GM11168 (cell line): ENCODE results near the gene LMBRD1.

Experiments
- in situ Hi-C: fragments of 300-500 bp; cut with MboI; formaldehyde crosslinking; loops from one replicate; pipeline ENCODE4 v1.12.0; 2022; ENCODE audit warnings: low sequenced_read_pairs; ENCODE audit not compliant: unreplicated experiment

LMBRD1 gene

DNA sequence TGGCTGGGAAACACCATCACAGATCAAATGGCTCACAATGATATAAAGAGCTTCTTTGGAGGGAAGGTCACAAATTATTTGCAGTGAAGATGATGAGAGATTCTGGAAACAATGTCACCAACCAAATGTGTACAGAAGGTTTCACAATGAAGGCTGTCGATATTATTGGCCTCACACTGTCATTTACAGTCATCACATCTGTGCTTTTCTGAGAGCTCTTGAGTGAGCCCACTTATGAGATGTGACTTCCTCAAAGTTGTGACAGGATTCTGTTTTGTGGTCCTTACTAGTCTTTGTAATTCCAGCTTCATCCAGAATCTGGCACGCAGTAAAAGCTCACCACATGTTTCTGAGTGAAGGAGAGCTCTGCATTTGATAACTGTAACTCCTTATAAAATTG is 133.6 kb downstream of the LMBRD1 start:
- in situ Hi-C loops = no loop called here

DNA sequence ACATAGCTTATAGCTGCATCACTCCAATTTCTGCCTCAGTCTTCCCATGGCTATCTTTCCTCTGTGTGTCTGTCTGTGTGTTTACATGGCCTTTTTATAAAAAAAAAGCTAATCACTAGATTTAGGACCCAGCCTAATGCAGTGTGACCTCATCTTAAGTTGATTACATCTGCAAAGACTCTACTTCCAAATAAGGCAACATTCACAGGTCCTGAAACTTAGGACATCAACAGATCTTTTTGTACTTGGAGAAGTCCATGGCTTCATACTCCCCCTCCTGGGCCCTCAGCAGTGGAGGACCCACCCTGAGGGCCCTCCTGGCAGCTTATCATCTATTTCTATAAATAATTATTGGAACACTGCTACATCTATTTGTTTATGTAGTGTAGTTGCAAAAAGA is 146.1 kb downstream of the LMBRD1 start:
- in situ Hi-C loops = no loop called here

DNA sequence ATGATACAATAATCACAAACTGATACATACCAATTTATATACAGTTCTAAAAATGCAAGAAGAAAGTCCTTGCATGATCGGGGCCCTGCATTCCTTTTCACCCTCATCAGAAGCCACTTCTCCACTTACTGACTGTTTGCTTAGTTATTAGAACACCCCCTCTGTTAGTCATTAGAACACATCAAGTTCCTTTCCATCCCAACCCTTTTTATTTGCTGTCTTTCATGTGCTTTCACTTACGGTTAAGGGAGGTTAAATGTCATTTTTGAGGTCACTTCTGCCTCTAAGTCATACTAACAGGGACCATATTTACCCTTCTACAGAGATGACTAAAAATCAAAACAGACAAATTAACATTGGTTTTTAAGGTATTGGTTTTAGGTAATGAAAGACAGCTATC is 149.1 kb downstream of the LMBRD1 start:
- in situ Hi-C loops = no loop called here

DNA sequence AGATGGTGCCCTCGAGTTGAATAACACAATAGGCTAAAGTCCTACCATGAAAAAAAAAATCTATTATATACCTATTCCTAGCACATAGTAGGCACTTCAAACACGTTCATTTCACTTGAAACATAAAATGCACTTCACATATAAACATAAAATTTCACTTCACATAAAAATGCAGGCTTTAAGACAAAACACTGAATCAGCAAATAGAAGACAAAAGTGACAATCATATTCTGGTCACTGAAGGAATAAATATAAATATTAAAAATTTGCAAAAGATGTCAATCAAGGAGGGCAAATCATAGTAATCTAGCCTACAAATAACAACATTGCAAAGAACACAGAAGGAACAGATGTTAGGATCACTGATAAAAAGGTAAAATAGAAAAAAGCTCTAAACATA is 153.1 kb downstream of the LMBRD1 start:
- in situ Hi-C loops = no loop called here

DNA sequence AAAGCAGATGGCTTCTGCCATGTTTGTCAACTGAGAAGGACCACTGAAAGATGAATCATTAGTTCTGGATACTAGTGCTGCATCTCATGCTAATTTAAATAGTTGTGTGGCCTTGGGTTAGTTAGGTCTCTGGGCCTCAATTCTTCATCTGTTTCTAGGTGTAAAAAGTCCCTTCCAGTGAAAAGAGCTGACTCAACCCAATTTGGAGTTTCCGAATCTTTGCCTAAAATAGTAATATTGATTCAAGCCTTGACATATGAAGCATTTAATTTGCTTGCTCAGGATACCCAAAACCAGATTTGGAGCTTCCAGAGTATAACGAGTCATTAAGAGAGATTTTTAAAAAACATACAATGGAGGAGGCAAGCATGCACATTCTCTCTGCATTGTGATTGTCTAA is 163.9 kb downstream of the LMBRD1 start:
- in situ Hi-C loops = no loop called here

DNA sequence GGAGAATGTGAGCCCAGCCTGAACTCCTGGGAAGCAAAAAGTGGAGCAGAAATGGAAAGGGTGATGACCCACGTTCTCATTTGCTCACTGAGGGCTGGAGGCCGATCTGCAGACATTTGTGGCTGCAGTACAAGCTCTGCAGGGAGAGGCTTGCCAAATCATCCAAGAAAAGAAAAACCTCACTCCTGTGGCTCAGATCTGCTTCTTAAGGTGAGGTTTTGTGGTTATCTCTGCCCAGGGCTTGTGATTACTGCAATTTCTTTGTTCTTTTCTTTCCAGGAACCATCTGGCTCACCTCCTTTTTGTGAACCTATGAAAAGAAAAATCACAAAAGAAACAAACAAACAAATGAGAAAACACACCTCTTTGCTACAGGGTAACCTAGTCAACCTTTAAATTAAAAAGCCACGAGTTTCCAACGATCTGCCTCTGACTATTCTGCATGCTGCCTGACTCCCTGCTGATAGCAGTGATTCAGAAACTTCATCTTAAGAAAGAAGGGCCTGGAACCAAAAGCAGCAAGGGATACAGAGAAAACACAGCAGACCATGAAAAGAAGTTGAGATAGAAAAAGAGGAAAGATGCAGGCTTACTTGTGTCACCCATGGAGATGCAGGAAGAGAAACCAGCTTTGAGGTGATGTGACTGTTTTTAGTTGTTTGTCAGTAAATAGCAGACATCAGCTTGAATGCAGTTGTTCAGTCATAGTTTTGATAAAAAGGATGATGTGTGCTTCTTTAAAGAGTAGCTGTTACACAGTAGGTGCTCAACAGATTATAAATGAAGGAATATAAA is 165.1 kb downstream of the LMBRD1 start:
- in situ Hi-C loops = no loop called here

DNA sequence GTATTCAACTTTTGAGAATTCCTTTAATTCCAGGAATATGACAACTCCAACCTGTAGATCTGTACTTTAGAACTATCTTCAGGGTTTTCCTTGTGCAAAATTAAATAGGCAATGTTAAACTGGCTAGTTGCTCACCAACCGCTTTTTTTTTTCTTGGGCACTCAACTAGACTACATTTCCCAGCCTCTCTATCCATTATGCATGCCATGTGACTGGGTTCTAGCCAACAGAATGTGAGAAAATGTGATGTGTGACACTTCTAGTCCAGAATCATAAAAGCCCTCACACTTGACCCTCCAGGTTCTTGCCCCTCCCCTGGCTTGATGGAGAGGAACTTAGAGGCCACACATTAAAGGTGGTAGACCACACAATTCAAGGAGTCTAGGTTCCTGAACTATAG is 166.0 kb downstream of the LMBRD1 start:
- in situ Hi-C loops = no loop called here

DNA sequence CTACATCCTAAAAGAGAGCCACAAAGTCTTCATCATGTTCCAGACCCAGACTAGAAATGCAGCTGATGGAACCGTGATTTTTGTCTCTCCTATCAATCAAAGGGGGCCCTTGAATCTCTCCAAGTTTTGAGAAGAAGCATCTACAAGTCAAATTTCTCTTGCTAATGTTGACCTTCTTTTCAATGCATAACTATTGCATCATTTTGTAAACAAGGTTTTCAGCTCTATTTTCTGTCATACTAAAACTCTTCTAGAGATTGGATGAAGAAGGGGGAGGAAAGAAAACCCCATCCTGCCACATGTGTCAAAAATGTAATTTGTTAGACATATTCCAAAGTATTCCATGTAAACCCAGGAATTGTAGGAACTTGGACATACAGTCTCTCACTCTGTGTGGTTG is 169.2 kb downstream of the LMBRD1 start:
- in situ Hi-C loops = no loop called here

DNA sequence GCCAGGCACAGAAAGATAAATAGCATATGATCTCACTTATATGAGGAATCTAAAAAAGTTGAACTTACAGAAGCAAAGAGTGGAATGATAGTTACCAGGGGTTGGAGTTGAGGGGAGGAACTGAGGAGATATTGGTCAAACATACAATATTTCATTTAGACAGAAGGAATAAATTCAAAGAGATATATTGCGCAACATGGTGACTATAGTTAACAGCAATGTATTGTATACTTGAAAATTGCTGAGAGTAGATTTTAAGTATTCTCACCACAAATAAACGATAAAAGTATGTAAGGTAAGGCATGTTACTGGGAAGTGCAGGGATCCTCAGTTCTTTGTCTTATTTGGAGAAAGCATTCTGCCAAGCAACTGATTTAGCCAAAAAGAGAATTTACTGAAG is 171.9 kb downstream of the LMBRD1 start:
- in situ Hi-C loops = no loop called here
